Measurements from ENCODE around the gene SDK2.
A peak's percentile ranks its signal among the peaks of the same experiment; 100 is the strongest.

Gene SDK2

DNA sequence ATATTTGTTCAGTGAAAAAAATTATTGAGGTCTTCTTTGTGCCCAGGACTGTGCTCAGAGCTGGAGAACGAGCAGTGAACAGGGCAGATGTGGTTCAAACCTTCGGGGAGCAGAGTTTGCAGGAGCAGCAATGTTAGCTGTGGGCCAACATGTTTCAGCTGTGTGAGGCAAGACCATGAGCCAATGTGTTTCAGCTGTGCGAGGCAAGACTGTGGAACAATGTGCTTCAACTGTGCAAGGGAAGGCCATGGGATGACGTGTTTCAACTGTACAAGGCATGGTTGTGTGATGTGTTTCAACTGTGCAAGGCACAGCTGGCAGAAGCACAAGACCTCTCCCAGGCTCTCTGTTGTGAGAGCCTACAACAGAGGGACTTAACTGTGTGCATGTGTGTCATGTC is 35.2 kb upstream of the SDK2 start:
- DNase-seq (ENCODE audit: low read depth in 1 of 2, low spot score in 1 of 2): no peak
- no peak for TF ChIP-seq SPI1 (IDR thresholded peaks at IDR 0.05; ENCODE audit: borderline replicate concordance, low read depth)
- TF ChIP-seq GABPA (IDR thresholded peaks at IDR 0.05; ENCODE audit: low read depth): no peak
- Histone ChIP-seq H3K4me3 (replicated peaks; ENCODE audit: insufficient read depth, low read length) (no peak overlapping the region), H3K27ac (replicated peaks) (no peak overlapping the region), H3K27me3 (ENCODE audit: insufficient read depth, poor library complexity, severe bottlenecking) (peaks cover 11% of the 10 kb centered on the region)

DNA sequence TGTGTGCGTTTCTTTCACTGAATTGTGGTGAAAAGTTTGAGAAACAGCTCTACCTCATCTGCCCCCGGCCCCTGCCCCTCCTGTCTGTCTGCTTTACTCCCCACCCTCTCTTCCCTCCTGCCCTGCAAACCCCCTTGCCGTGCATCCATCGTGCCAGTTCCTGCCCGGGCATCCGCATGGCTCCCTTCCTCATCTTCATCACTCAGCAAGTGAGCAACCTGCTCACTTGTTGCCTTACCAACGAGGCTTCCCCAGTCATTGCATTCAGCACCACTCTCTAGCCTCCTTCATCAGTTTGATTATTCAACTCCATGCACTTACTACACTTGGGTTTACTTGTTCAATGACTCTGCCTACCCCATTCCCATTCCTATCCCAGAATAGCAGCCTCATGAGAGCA is 34.8 kb upstream of the SDK2 start:
- TF ChIP-seq, protein P1, sequence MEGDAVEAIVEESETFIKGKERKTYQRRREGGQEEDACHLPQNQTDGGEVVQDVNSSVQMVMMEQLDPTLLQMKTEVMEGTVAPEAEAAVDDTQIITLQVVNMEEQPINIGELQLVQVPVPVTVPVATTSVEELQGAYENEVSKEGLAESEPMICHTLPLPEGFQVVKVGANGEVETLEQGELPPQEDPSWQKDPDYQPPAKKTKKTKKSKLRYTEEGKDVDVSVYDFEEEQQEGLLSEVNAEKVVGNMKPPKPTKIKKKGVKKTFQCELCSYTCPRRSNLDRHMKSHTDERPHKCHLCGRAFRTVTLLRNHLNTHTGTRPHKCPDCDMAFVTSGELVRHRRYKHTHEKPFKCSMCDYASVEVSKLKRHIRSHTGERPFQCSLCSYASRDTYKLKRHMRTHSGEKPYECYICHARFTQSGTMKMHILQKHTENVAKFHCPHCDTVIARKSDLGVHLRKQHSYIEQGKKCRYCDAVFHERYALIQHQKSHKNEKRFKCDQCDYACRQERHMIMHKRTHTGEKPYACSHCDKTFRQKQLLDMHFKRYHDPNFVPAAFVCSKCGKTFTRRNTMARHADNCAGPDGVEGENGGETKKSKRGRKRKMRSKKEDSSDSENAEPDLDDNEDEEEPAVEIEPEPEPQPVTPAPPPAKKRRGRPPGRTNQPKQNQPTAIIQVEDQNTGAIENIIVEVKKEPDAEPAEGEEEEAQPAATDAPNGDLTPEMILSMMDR (IDR thresholded peaks at IDR 0.05; ENCODE audit: insufficient read depth, low read length): no peak
- TF ChIP-seq, protein P2, sequence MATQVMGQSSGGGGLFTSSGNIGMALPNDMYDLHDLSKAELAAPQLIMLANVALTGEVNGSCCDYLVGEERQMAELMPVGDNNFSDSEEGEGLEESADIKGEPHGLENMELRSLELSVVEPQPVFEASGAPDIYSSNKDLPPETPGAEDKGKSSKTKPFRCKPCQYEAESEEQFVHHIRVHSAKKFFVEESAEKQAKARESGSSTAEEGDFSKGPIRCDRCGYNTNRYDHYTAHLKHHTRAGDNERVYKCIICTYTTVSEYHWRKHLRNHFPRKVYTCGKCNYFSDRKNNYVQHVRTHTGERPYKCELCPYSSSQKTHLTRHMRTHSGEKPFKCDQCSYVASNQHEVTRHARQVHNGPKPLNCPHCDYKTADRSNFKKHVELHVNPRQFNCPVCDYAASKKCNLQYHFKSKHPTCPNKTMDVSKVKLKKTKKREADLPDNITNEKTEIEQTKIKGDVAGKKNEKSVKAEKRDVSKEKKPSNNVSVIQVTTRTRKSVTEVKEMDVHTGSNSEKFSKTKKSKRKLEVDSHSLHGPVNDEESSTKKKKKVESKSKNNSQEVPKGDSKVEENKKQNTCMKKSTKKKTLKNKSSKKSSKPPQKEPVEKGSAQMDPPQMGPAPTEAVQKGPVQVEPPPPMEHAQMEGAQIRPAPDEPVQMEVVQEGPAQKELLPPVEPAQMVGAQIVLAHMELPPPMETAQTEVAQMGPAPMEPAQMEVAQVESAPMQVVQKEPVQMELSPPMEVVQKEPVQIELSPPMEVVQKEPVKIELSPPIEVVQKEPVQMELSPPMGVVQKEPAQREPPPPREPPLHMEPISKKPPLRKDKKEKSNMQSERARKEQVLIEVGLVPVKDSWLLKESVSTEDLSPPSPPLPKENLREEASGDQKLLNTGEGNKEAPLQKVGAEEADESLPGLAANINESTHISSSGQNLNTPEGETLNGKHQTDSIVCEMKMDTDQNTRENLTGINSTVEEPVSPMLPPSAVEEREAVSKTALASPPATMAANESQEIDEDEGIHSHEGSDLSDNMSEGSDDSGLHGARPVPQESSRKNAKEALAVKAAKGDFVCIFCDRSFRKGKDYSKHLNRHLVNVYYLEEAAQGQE (IDR thresholded peaks at IDR 0.05; ENCODE audit: insufficient replicate concordance, low read depth): no peak
- TF ChIP-seq GABPA (IDR thresholded peaks at IDR 0.05; ENCODE audit: low read depth): no peak
- Histone ChIP-seq H3K4me3 (replicated peaks; ENCODE audit: insufficient read depth, low read length) (no peak overlapping the region), H3K27ac (replicated peaks) (no peak overlapping the region), H3K27me3 (ENCODE audit: insufficient read depth, poor library complexity, severe bottlenecking) (peaks cover 14% of the 10 kb centered on the region)
- no peak for DNase-seq (ENCODE audit: low read depth in 1 of 2, low spot score in 1 of 2)

GRCh38 chr17:73669771-73670170 is 25.5 kb upstream of the SDK2 start:
- no peak for TF ChIP-seq GABPA (IDR thresholded peaks at IDR 0.05; ENCODE audit: low read depth)
- TF ChIP-seq, protein P1 (IDR thresholded peaks at IDR 0.05; ENCODE audit: insufficient read depth, low read length): no peak
- TF ChIP-seq SPI1 (IDR thresholded peaks at IDR 0.05; ENCODE audit: borderline replicate concordance, low read depth): no peak
- TF ChIP-seq, protein P2 (IDR thresholded peaks at IDR 0.05; ENCODE audit: insufficient replicate concordance, low read depth): no peak
- TF ChIP-seq POLR2AphosphoS5 (IDR thresholded peaks at IDR 0.05; ENCODE audit: low read depth): no peak
- Histone ChIP-seq H3K4me3 (replicated peaks; ENCODE audit: insufficient read depth, low read length) (no peak overlapping the region), H3K27ac (replicated peaks) (no peak overlapping the region), H3K27me3 (ENCODE audit: insufficient read depth, poor library complexity, severe bottlenecking) (peaks cover 5% of the 10 kb centered on the region)
- DNase-seq (ENCODE audit: low read depth in 1 of 2, low spot score in 1 of 2): no peak

- Histone ChIP-seq H3K27me3 (ENCODE audit: insufficient read depth, poor library complexity, severe bottlenecking) (no peaks in the 10 kb centered on the region), H3K27ac (replicated peaks) (no peak overlapping the region), H3K4me3 (replicated peaks; ENCODE audit: insufficient read depth, low read length) (peak overlapping the region; percentile 15)
- no peak for TF ChIP-seq GABPA (IDR thresholded peaks at IDR 0.05; ENCODE audit: low read depth)
- peak in 1 of 2 experiments; percentile 72 for DNase-seq (ENCODE audit: low read depth in 1 of 2, low spot score in 1 of 2)
These were observed 23.1 kb upstream of the SDK2 start for GRCh38 chr17:73667181-73667959.

DNA sequence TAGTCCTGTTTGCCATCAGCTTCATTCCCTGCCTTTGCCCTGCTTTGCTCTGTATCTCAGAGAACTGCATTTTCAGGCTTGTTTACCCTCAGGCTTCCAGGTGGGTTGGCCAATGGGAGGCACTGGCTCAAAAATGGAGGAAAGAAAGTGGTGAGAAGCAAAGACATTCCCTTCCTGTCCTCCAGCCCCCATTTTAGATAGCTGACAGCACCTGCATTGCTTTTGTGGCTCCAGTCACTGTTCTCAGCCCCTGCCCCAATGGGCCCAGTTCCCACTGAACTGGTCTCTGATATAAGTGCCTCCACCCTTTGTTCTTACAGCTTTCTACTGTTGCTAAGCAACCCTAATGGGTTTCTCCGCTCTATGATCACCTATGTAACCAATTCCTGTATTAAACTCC is 19.4 kb upstream of the SDK2 start:
- TF ChIP-seq, protein P2 (IDR thresholded peaks at IDR 0.05; ENCODE audit: insufficient replicate concordance, low read depth): no peak
- no peak for TF ChIP-seq POLR2AphosphoS5 (IDR thresholded peaks at IDR 0.05; ENCODE audit: low read depth)
- TF ChIP-seq, protein P1 (IDR thresholded peaks at IDR 0.05; ENCODE audit: insufficient read depth, low read length): no peak
- TF ChIP-seq GABPA (IDR thresholded peaks at IDR 0.05; ENCODE audit: low read depth): no peak
- no peak for TF ChIP-seq SPI1 (IDR thresholded peaks at IDR 0.05; ENCODE audit: borderline replicate concordance, low read depth)
- H3K27ac ChIP-seq (replicated peaks): no peak overlapping the region
- H3K4me3 ChIP-seq (replicated peaks; ENCODE audit: insufficient read depth, low read length): no peak overlapping the region
- DNase-seq (ENCODE audit: low read depth in 1 of 2, low spot score in 1 of 2): no peak
- no peaks in the 10 kb centered on the region for H3K27me3 ChIP-seq (ENCODE audit: insufficient read depth, poor library complexity, severe bottlenecking)
